Upper lobe of right lung (tissue), 1 donor: ENCODE data around the gene HJV. TPM values are rescaled to one million over a fixed set of nuclear protein-coding genes. Genes with fewer than 3 reads are reported as not detected.
"Not testable (repeated sequence)": the region's sequence is repeated elsewhere in the genome, so short reads cannot be mapped to it uniquely, and the experiment has no call there.

Experiments used
- ATAC-seq: fragments of 200-7000 bp; cut with Tn5 transposase; one replicate; pipeline ENCODE4 v1.9.1; 2020; ENCODE audit warnings: mild to moderate bottlenecking, moderate library complexity
- DNase-seq: peaks from one replicate; pipeline ENCODE4 v3.0.0-alpha.2; 2020
- H3K27ac ChIP-seq: fragments of 200-600 bp; one replicate; pipeline ENCODE4 v1.8.0; 2022
- H3K27me3 ChIP-seq: fragments of 200-600 bp; one replicate; pipeline ENCODE4 v1.8.0; 2022; ENCODE audit warnings: mild to moderate bottlenecking
- H3K36me3 ChIP-seq: fragments of 200-600 bp; one replicate; pipeline ENCODE4 v1.8.0; 2022
- H3K4me1 ChIP-seq: fragments of 200-600 bp; one replicate; pipeline ENCODE4 v1.8.0; 2022
- H3K4me3 ChIP-seq: fragments of 200-600 bp; one replicate; pipeline ENCODE4 v1.8.0; 2022; ENCODE audit warnings: mild to moderate bottlenecking
- H3K9me3 ChIP-seq: fragments of 200-600 bp; one replicate; pipeline ENCODE4 v1.8.0; 2022
- CTCF ChIP-seq: fragments of 200-600 bp; IDR thresholded peaks from one replicate; pipeline ENCODE4 v1.8.0; 2022; ENCODE audit warnings: antibody characterized with exemption
- intact Hi-C: fragments of 100-400 bp; cut with DNase I; formaldehyde crosslinking; loops from one replicate; pipeline ENCODE4 v1.11.0; 2022
- total RNA-seq: library from RNA; stranded (reverse); fragmentation: NEBNext Ultra II Directional; extraction: Animal tissue kit (Norgen Biotek cat#: 25700); gene quantifications from one replicate; pipeline ENCODE4 v1.2.1, GENCODE V29; 2021
- donor health status: DM: no; HTN: yes; CAD: no; lungs with severe emphysema.

The HJV gene
- total RNA-seq, 1 donor from 2014 or later: not detected

GRCh38 chr1:146032631-146033219, 11.2 kb upstream of the HJV start:
- no peaks in the 10 kb centered on the region for H3K4me1 ChIP-seq
- H3K27ac ChIP-seq: no peak overlapping the region
- no peaks in the 10 kb centered on the region for H3K36me3 ChIP-seq
- no peak overlapping the region for H3K4me3 ChIP-seq
- no peaks in the 10 kb centered on the region for H3K27me3 ChIP-seq
- peak; percentile 5 for ATAC-seq
- no peak for DNase-seq
- intact Hi-C loops: no loop called here
- H3K9me3 ChIP-seq: no peaks in the 10 kb centered on the region
- peak; percentile 51 for TF ChIP-seq CTCF

- DNase-seq (no peak), ATAC-seq (no peak)
- no peak overlapping the region for H3K4me3 ChIP-seq
- H3K36me3 ChIP-seq: no peaks in the 10 kb centered on the region
- H3K9me3 ChIP-seq: no peaks in the 10 kb centered on the region
- no peaks in the 10 kb centered on the region for H3K27me3 ChIP-seq
- no peak overlapping the region for H3K27ac ChIP-seq
- TF ChIP-seq CTCF: no peak
- H3K4me1 ChIP-seq: no peaks in the 10 kb centered on the region
- intact Hi-C loops: no loop called here
Measured at GRCh38 chr1:146031476-146031875, 9.9 kb upstream of the HJV start.

GRCh38 chr1:146029117-146029516, 7.6 kb upstream of the HJV start:
- ATAC-seq (no peak), DNase-seq (no peak)
- Histone ChIP-seq H3K9me3 (no peaks in the 10 kb centered on the region), H3K27ac (no peak overlapping the region), H3K36me3 (no peaks in the 10 kb centered on the region), H3K4me1 (no peaks in the 10 kb centered on the region), H3K4me3 (no peak overlapping the region), H3K27me3 (no peaks in the 10 kb centered on the region)
- TF ChIP-seq CTCF: no peak
- intact Hi-C loops: no loop called here

- H3K27ac ChIP-seq, intact Hi-C loops, DNase-seq, H3K4me1 ChIP-seq, ATAC-seq, H3K4me3 ChIP-seq, H3K9me3 ChIP-seq, H3K36me3 ChIP-seq, H3K27me3 ChIP-seq: not testable (repeated sequence)
Measured at GRCh38 chr1:146026650-146027049, 5.1 kb upstream of the HJV start.

GRCh38 chr1:146025787-146026495, 4.4 kb upstream of the HJV start:
- not testable (repeated sequence) for H3K36me3 ChIP-seq

GRCh38 chr1:146022403-146023127, 1.0 kb upstream of the HJV start:
- intact Hi-C loops: no loop called here

More at GRCh38 chr1:146025787-146026495, 4.4 kb upstream of the HJV start:
- DNase-seq, intact Hi-C loops, H3K9me3 ChIP-seq, H3K27ac ChIP-seq, ATAC-seq, H3K27me3 ChIP-seq, H3K4me1 ChIP-seq, H3K4me3 ChIP-seq: not testable (repeated sequence)

More at GRCh38 chr1:146022403-146023127, 1.0 kb upstream of the HJV start:
- DNase-seq (no peak), ATAC-seq (no peak)
- H3K27ac ChIP-seq: no peak overlapping the region
- no peak for TF ChIP-seq CTCF
- H3K4me3 ChIP-seq: no peak overlapping the region
- H3K27me3 ChIP-seq: peaks cover 14% of the 10 kb centered on the region
- no peaks in the 10 kb centered on the region for H3K36me3 ChIP-seq
- H3K9me3 ChIP-seq: no peaks in the 10 kb centered on the region
- H3K4me1 ChIP-seq: peaks cover 9% of the 10 kb centered on the region
